WTC11 (cell line): ENCODE data around the gene EAF1.

Source experiments
- AR ChIP-seq: fragments of 250-450 bp; sonication (Bioruptor Pico); IDR thresholded peaks from 2 replicates; pipeline ENCODE4 v1.9.0; 2021; ENCODE audit warnings: mild to moderate bottlenecking
- CBFB ChIP-seq: sonication (generic); formaldehyde crosslinking; IDR thresholded peaks from 2 replicates; pipeline ENCODE4 v1.8.1; 2022; ENCODE audit warnings: mild to moderate bottlenecking, low read depth, missing genetic modification reagents
- CTCF ChIP-seq: fragments of 200-600 bp; IDR thresholded peaks from 2 replicates; pipeline ENCODE4 v1.8.0; 2022; ENCODE audit warnings: antibody characterized with exemption
- FOXJ3 ChIP-seq: sonication (generic); formaldehyde crosslinking; IDR thresholded peaks from 2 replicates; pipeline ENCODE4 v1.9.0; 2021; ENCODE audit warnings: missing genetic modification reagents, mild to moderate bottlenecking, borderline replicate concordance
- IRF2 ChIP-seq: sonication (generic); formaldehyde crosslinking; IDR thresholded peaks from 2 replicates; pipeline ENCODE4 v1.8.0; 2022; ENCODE audit warnings: low read depth, missing genetic modification reagents, borderline replicate concordance
- SMAD3 ChIP-seq: sonication (generic); formaldehyde crosslinking; IDR thresholded peaks from 2 replicates; pipeline ENCODE4 v1.8.0; 2022; ENCODE audit warnings: missing genetic modification reagents, mild to moderate bottlenecking, borderline replicate concordance
- USF2 ChIP-seq: sonication (generic); formaldehyde crosslinking; IDR thresholded peaks from 2 replicates; pipeline ENCODE4 v1.8.1; 2023; ENCODE audit warnings: mild to moderate bottlenecking, missing genetic modification reagents, moderate library complexity

GRCh38 chr3:15486020-15486419, 58.6 kb downstream of the EAF1 start:
- no peak for TF ChIP-seq FOXJ3 (CRISPR knock-in tag)
- no peak for TF ChIP-seq SMAD3 (CRISPR knock-in tag)
- no peak for TF ChIP-seq CBFB
- no peak for TF ChIP-seq CTCF
- TF ChIP-seq AR (CRISPR knock-in tag): no peak
- no peak for TF ChIP-seq USF2 (CRISPR knock-in tag)
- TF ChIP-seq IRF2 (CRISPR knock-in tag): no peak
